Spleen (tissue), 7 donors: ENCODE data around the gene DUOX2.

Experiments used
- POLR2A ChIP-seq, 3 donors: fragments of 450-650 bp; IDR thresholded peaks; one replicate each; pipeline ENCODE4 v1.5.1; 2017; ENCODE audit warnings: antibody characterized with exemption in 3 of 3, mild to moderate bottlenecking in 1 of 3
- POLR2AphosphoS5 ChIP-seq, 3 donors: sonication (generic); formaldehyde crosslinking; IDR thresholded peaks; one replicate each; pipeline ENCODE4 v1.5.1; 2017; ENCODE audit warnings: antibody characterized with exemption in 3 of 3
- TF ChIP-seq, protein P1 (sequence below), 11 experiments: fragments of 200-600 bp in 7 of 11; fragments of 450-650 bp in 4 of 11; sonication (generic) in 4 of 11; IDR thresholded peaks in 8 of 11; conservative IDR thresholded peaks in 3 of 11; 1 replicate in 7 of 11; 2 replicates in 4 of 11; pipeline versions ENCODE4 v1.4.0 to v1.8.0; 2016 to 2021; ENCODE audit warnings: antibody characterized with exemption in 11 of 11, inconsistent platforms in 4 of 11, mild to moderate bottlenecking in 1 of 11
- donor health status: DM: no; HTN: no; CAD: no; lungs with moderate emphysema.
- donor health status: DM: no; HTN: no; CAD: no.
- donor health status: DM: no; HTN: no; CAD: no.

DNA sequence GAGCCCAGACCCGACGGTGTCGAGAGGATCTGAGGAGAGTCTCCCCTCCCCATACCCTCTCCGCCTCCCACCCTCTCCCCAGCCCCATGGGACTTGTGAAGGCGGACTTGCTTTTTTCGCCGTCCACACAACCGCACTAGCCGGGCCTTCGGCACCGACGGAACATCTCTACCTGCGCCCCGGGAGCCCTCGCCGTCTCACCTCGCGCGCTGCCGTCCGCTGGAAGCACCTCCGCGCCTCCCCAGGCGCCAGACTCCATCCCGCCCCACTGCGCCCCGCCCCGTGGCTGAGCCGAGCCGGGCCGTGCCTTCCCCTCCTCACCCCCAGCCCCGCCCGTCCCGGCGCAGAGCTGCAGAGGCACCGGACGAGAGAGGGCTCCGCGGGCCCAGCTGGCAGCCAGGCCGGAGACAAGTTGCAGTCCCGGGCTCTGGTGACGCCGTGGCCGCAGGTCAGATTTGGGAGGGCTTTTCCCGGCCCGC, 15.7 kb upstream of the DUOX2 start, which contains the start of the genes DUOX1 and DUOXA1:
- TF ChIP-seq, protein P1, sequence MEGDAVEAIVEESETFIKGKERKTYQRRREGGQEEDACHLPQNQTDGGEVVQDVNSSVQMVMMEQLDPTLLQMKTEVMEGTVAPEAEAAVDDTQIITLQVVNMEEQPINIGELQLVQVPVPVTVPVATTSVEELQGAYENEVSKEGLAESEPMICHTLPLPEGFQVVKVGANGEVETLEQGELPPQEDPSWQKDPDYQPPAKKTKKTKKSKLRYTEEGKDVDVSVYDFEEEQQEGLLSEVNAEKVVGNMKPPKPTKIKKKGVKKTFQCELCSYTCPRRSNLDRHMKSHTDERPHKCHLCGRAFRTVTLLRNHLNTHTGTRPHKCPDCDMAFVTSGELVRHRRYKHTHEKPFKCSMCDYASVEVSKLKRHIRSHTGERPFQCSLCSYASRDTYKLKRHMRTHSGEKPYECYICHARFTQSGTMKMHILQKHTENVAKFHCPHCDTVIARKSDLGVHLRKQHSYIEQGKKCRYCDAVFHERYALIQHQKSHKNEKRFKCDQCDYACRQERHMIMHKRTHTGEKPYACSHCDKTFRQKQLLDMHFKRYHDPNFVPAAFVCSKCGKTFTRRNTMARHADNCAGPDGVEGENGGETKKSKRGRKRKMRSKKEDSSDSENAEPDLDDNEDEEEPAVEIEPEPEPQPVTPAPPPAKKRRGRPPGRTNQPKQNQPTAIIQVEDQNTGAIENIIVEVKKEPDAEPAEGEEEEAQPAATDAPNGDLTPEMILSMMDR (IDR thresholded peaks at IDR 0.05 in 8 of 11, conservative IDR thresholded peaks at IDR 0.05 in 3 of 11): no peak
- TF ChIP-seq POLR2A (IDR thresholded peaks at IDR 0.05) (no peak), POLR2AphosphoS5 (IDR thresholded peaks at IDR 0.05) (no peak)
